IMR-90 (cell line): Measurements from ENCODE around the gene MED19.

Source experiments
- CEBPB ChIP-seq: IDR thresholded peaks from 2 replicates; pipeline ENCODE4 v1.6.1; 2012; ENCODE audit warnings: low read depth, low read length, improper control_type of control experiment
- FOS ChIP-seq: fragments of 150-350 bp; IDR thresholded peaks from 2 replicates; pipeline ENCODE4 v1.6.1; 2016; ENCODE audit warnings: low read depth, low read length
- MAFK ChIP-seq: IDR thresholded peaks from 2 replicates; pipeline ENCODE4 v1.6.1; 2012; ENCODE audit warnings: low read depth, low read length, improper control_type of control experiment
- POLR2A ChIP-seq: IDR thresholded peaks from 2 replicates; pipeline ENCODE4 v1.6.1; 2012; ENCODE audit warnings: mild to moderate bottlenecking, low read depth, low read length
- RCOR1 ChIP-seq: IDR thresholded peaks from 2 replicates; pipeline ENCODE4 v1.6.1; 2012; ENCODE audit warnings: mild to moderate bottlenecking, low read length, improper control_type of control experiment; ENCODE audit not compliant: insufficient replicate concordance
- SMC3 ChIP-seq: fragments of 150-350 bp; IDR thresholded peaks from 2 replicates; pipeline ENCODE4 v1.6.1; 2016; ENCODE audit warnings: low read depth, mild to moderate bottlenecking, antibody characterized with exemption, low read length, moderate library complexity
- TF ChIP-seq, protein P1 (sequence below): conservative IDR thresholded peaks from 2 replicates; pipeline ENCODE4 v1.5.1; 2012; ENCODE audit warnings: mild to moderate bottlenecking, low read depth, low read length, improper control_type of control experiment

DNA sequence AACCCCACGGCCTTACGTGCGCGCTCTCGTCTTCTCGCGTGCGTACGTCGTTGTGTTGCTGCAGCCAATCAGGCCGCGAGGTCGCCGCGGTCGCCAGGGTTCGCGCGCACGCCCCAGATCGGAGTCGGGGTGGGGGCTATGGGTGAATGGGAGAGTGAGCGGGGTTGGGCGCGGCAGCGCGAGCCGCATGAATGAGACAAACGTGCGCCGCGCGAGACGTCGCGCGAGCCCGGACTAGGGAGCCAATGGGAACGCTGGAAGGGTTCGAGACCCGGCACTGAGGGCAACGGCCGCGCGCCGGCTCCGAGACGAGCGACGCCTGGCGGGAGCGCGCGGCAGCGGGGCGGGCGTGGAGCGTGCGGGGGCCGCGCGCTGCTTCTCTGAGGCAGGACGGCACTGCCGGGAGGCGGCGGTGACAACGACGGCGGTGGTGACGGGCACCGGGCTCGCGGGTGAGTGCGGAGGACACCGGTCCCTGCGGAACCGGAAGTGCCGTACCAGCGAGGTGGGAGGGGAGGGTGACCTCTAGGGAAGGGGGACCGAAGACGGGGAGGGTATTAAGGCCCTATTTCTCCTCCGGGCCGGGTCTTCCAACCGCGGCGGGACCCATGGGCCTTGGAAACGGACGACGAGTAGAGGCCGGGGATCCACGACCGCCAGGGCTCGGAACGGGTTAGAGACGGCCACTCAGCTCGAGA, 44.1 kb downstream of the MED19 start, which contains the start of gene ZDHHC5:
- TF ChIP-seq, protein P1, sequence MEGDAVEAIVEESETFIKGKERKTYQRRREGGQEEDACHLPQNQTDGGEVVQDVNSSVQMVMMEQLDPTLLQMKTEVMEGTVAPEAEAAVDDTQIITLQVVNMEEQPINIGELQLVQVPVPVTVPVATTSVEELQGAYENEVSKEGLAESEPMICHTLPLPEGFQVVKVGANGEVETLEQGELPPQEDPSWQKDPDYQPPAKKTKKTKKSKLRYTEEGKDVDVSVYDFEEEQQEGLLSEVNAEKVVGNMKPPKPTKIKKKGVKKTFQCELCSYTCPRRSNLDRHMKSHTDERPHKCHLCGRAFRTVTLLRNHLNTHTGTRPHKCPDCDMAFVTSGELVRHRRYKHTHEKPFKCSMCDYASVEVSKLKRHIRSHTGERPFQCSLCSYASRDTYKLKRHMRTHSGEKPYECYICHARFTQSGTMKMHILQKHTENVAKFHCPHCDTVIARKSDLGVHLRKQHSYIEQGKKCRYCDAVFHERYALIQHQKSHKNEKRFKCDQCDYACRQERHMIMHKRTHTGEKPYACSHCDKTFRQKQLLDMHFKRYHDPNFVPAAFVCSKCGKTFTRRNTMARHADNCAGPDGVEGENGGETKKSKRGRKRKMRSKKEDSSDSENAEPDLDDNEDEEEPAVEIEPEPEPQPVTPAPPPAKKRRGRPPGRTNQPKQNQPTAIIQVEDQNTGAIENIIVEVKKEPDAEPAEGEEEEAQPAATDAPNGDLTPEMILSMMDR = peak; percentile 57
- TF ChIP-seq POLR2A (peak; percentile 93), MAFK (no peak), FOS (no peak), CEBPB (no peak), RCOR1 (peak; percentile 31), SMC3 (peak; percentile 45)
